H7 (cell line): ENCODE measurements around the gene AKNA. TPM values are rescaled to one million over a fixed set of nuclear protein-coding genes. Genes with fewer than 3 reads are reported as not detected.
"Not testable (repeated sequence)": the region's sequence is repeated elsewhere in the genome, so short reads cannot be mapped to it uniquely, and the experiment has no call there.

Experiments
- DNase-seq: peaks from one replicate; pipeline ENCODE4 v3.0.0; 2012
- H3K27me3 ChIP-seq: 2 replicates; pipeline ENCODE4 v1.6.0; 2011; ENCODE audit warnings: mild to moderate bottlenecking, low read length; ENCODE audit not compliant: control insufficient read depth, insufficient read depth
- H3K36me3 ChIP-seq: replicated peaks from 2 replicates; pipeline ENCODE4 v1.5.1; 2011; ENCODE audit warnings: low read length; ENCODE audit not compliant: control insufficient read depth, insufficient read depth
- H3K4me3 ChIP-seq: 2 replicates; pipeline ENCODE4 v1.5.1; 2011; ENCODE audit warnings: low read depth, mild to moderate bottlenecking, control low read depth, low read length, moderate library complexity; ENCODE audit not compliant: insufficient read depth
- total RNA-seq: library from RNA; depleted of rRNA; stranded (reverse); fragments of >200 nt; shearing (Covaris generic); gene quantifications from 2 replicates; pipeline ENCODE4 v1.2.3, GENCODE V29; 2014

Gene AKNA
- total RNA-seq, 1 experiment from 2014 or later: 17.4 TPM

GRCh38 chr9:114329625-114330022, 58.2 kb downstream of the AKNA start, which contains the start of gene ORM2:
TSS of gene ORM2 (plus strand) at chr9:114329869. CDS start at chr9:114329905, 36 bp downstream.
- not testable (repeated sequence) for H3K4me3 ChIP-seq, DNase-seq, H3K36me3 ChIP-seq, H3K27me3 ChIP-seq

GRCh38 chr9:114328937-114329624, 58.7 kb downstream of the AKNA start:
- DNase-seq, H3K4me3 ChIP-seq, H3K36me3 ChIP-seq, H3K27me3 ChIP-seq: not testable (repeated sequence)

GRCh38 chr9:114328357-114328820, 59.4 kb downstream of the AKNA start:
- H3K4me3 ChIP-seq, H3K36me3 ChIP-seq, DNase-seq, H3K27me3 ChIP-seq: not testable (repeated sequence)

- Histone ChIP-seq H3K4me3 (no peak overlapping the region), H3K36me3 (no peaks in the 10 kb centered on the region), H3K27me3 (no peaks in the 10 kb centered on the region)
- DNase-seq: no peak
These were observed 60.0 kb downstream of the AKNA start for GRCh38 chr9:114327749-114328148.

- not testable (repeated sequence) for H3K36me3 ChIP-seq, DNase-seq, H3K4me3 ChIP-seq, H3K27me3 ChIP-seq
These were observed 62.0 kb downstream of the AKNA start for GRCh38 chr9:114325684-114326254.

- H3K36me3 ChIP-seq, H3K4me3 ChIP-seq, DNase-seq, H3K27me3 ChIP-seq: not testable (repeated sequence)
These were observed 62.8 kb downstream of the AKNA start for GRCh38 chr9:114324965-114325364.

- Histone ChIP-seq H3K4me3 (no peak overlapping the region), H3K36me3 (no peaks in the 10 kb centered on the region), H3K27me3 (no peaks in the 10 kb centered on the region)
- DNase-seq: no peak
These were observed 63.3 kb downstream of the AKNA start for GRCh38 chr9:114324492-114324891.

- not testable (repeated sequence) for DNase-seq, H3K4me3 ChIP-seq, H3K36me3 ChIP-seq, H3K27me3 ChIP-seq
These were observed 63.9 kb downstream of the AKNA start for GRCh38 chr9:114323849-114324248.

- not testable (repeated sequence) for H3K36me3 ChIP-seq, H3K4me3 ChIP-seq, H3K27me3 ChIP-seq, DNase-seq
These were observed 64.8 kb downstream of the AKNA start, which contains the start of gene ORM1 for GRCh38 chr9:114322831-114323531. TSS of gene ORM1 (plus strand) at chr9:114323098. CDS start at chr9:114323134, 36 bp downstream.

- not testable (repeated sequence) for DNase-seq, H3K4me3 ChIP-seq, H3K27me3 ChIP-seq, H3K36me3 ChIP-seq
These were observed 65.5 kb downstream of the AKNA start for GRCh38 chr9:114322160-114322818.

GRCh38 chr9:114321759-114322158, 66.0 kb downstream of the AKNA start:
- no peaks in the 10 kb centered on the region for H3K27me3 ChIP-seq
- no peaks in the 10 kb centered on the region for H3K36me3 ChIP-seq
- DNase-seq: no peak
- no peak overlapping the region for H3K4me3 ChIP-seq

GRCh38 chr9:114320710-114321109, 67.1 kb downstream of the AKNA start:
- not testable (repeated sequence) for H3K27me3 ChIP-seq, H3K4me3 ChIP-seq, DNase-seq, H3K36me3 ChIP-seq

GRCh38 chr9:114319147-114319546, 68.6 kb downstream of the AKNA start:
- Histone ChIP-seq H3K4me3 (no peak overlapping the region), H3K36me3 (no peaks in the 10 kb centered on the region), H3K27me3 (no peaks in the 10 kb centered on the region)
- DNase-seq: no peak

GRCh38 chr9:114318416-114318815, 69.4 kb downstream of the AKNA start:
- H3K4me3 ChIP-seq: no peak overlapping the region
- no peaks in the 10 kb centered on the region for H3K27me3 ChIP-seq
- H3K36me3 ChIP-seq: no peaks in the 10 kb centered on the region
- DNase-seq: no peak
